ENCODE data around the gene CAV3. TPM values are rescaled to one million over a fixed set of nuclear protein-coding genes. Genes with fewer than 3 reads are reported as not detected.

The CAV3 gene
- total RNA-seq, 1 experiment from 2014 or later: not detected

DNA sequence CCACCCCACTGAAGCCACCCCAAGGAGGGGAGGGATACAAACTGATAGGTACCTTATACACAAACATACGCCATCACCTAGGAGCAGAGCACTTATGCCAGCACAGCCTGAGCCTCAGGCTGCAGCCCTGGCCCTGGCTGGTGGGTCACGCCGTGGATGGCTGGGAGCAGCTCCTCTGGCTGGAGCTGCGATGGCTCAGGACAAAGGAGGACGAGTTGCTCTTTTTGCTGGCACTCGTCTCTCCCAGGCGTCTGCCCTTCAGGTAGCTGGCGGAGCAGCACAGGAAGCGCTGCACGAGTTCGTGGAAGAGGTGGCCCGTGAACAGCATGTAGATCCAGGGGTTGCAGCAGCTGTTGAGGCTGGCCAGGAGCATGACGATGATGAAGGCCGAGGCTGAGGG, 19.2 kb downstream of the CAV3 start:
- POLR2A ChIA-PET: no interaction called here
- no TSS peak for BruUV-seq (replicated peaks)

GRCh38 chr3:8755097-8755496, 21.5 kb downstream of the CAV3 start:
- no peak for TF ChIP-seq CTCF (IDR thresholded peaks at IDR 0.05; ENCODE audit: insufficient read depth in 1 of 2, low read depth in 1 of 2, low read length in 1 of 2, severe bottlenecking in 1 of 2, unreplicated experiment in 1 of 2)
- CTCF ChIA-PET: interaction anchor here (0.9 to 1.5 kb wide), 3 partner anchors 14 to 92 kb away, joined by 3 to 5 read pairs (median 5); partner anchors contain the start of gene OXTR
- H3K27me3 Mint-ChIP-seq (ENCODE audit: insufficient read depth, unreplicated experiment): no peaks in the 10 kb centered on the region
- Histone ChIP-seq H3K27me3 (replicated peaks; ENCODE audit: control insufficient read depth, insufficient read depth, low read length) (no peaks in the 10 kb centered on the region), H3K9me3 (no peaks in the 10 kb centered on the region), H3K4me3 (ENCODE audit: low read depth, low read length) (no peak overlapping the region), H3K4me1 (no peaks in the 10 kb centered on the region; the same call in 1 of the 2 replicates), H3K36me3 (ENCODE audit: control insufficient read depth, insufficient read depth, low read length) (no peaks in the 10 kb centered on the region)
- intact Hi-C loops (cut with micrococcal nuclease; ENCODE audit: unreplicated experiment): no loop called here
- H3K27ac Mint-ChIP-seq (ENCODE audit: unreplicated experiment): no peak overlapping the region
- H3K36me3 Mint-ChIP-seq (ENCODE audit: insufficient read depth, unreplicated experiment): no peaks in the 10 kb centered on the region
- H3K9me3 Mint-ChIP-seq (ENCODE audit: unreplicated experiment): no peaks in the 10 kb centered on the region
- POLR2A ChIA-PET: no interaction called here
- DNase-seq: no peak
- no TSS peak for BruUV-seq (replicated peaks)
- no peak overlapping the region for H3K4me3 Mint-ChIP-seq (ENCODE audit: unreplicated experiment)
- no peaks in the 10 kb centered on the region for H3K4me1 Mint-ChIP-seq (ENCODE audit: low read depth, unreplicated experiment)

More for the DNA sequence above, 19.2 kb downstream of the CAV3 start:
- Mint-ChIP-seq H3K27me3 (ENCODE audit: insufficient read depth, unreplicated experiment) (no peaks in the 10 kb centered on the region), H3K4me3 (ENCODE audit: unreplicated experiment) (no peak overlapping the region), H3K4me1 (ENCODE audit: low read depth, unreplicated experiment) (no peaks in the 10 kb centered on the region), H3K36me3 (ENCODE audit: insufficient read depth, unreplicated experiment) (no peaks in the 10 kb centered on the region), H3K9me3 (ENCODE audit: unreplicated experiment) (no peaks in the 10 kb centered on the region), H3K27ac (ENCODE audit: unreplicated experiment) (no peak overlapping the region)
- no peak for TF ChIP-seq CTCF (IDR thresholded peaks at IDR 0.05; ENCODE audit: insufficient read depth in 1 of 2, low read depth in 1 of 2, low read length in 1 of 2, severe bottlenecking in 1 of 2, unreplicated experiment in 1 of 2)
- intact Hi-C loops (cut with micrococcal nuclease; ENCODE audit: unreplicated experiment): no loop called here
- DNase-seq: no peak
- no peak overlapping the region for H3K4me3 ChIP-seq (ENCODE audit: low read depth, low read length)
- no peaks in the 10 kb centered on the region; the same call in 1 of the 2 replicates for H3K4me1 ChIP-seq
- CTCF ChIA-PET: no interaction called here
- H3K27me3 ChIP-seq (replicated peaks; ENCODE audit: control insufficient read depth, insufficient read depth, low read length): no peaks in the 10 kb centered on the region
- no peaks in the 10 kb centered on the region for H3K9me3 ChIP-seq
- H3K36me3 ChIP-seq (ENCODE audit: control insufficient read depth, insufficient read depth, low read length): no peaks in the 10 kb centered on the region

- Mint-ChIP-seq H3K9me3 (ENCODE audit: unreplicated experiment) (no peaks in the 10 kb centered on the region), H3K4me3 (ENCODE audit: unreplicated experiment) (no peak overlapping the region), H3K27me3 (ENCODE audit: insufficient read depth, unreplicated experiment) (no peaks in the 10 kb centered on the region), H3K4me1 (ENCODE audit: low read depth, unreplicated experiment) (no peaks in the 10 kb centered on the region), H3K36me3 (ENCODE audit: insufficient read depth, unreplicated experiment) (no peaks in the 10 kb centered on the region), H3K27ac (ENCODE audit: unreplicated experiment) (no peak overlapping the region)
- ChIA-PET POLR2A (no interaction called here), CTCF (interaction anchor here (0.9 to 1.5 kb wide), 3 partner anchors 14 to 93 kb away, joined by 3 to 5 read pairs (median 5); partner anchors contain the start of gene OXTR)
- peak in 1 of 2 experiments; percentile 44 for TF ChIP-seq CTCF (IDR thresholded peaks at IDR 0.05; ENCODE audit: insufficient read depth in 1 of 2, low read depth in 1 of 2, low read length in 1 of 2, severe bottlenecking in 1 of 2, unreplicated experiment in 1 of 2)
- Histone ChIP-seq H3K36me3 (ENCODE audit: control insufficient read depth, insufficient read depth, low read length) (no peaks in the 10 kb centered on the region), H3K9me3 (no peaks in the 10 kb centered on the region), H3K4me3 (ENCODE audit: low read depth, low read length) (no peak overlapping the region), H3K4me1 (no peaks in the 10 kb centered on the region; the same call in 1 of the 2 replicates), H3K27me3 (replicated peaks; ENCODE audit: control insufficient read depth, insufficient read depth, low read length) (no peaks in the 10 kb centered on the region)
- peak; percentile 13 to 37 for DNase-seq
- BruUV-seq (replicated peaks): no TSS peak
- intact Hi-C loops (cut with micrococcal nuclease; ENCODE audit: unreplicated experiment): no loop called here
Observed at GRCh38 chr3:8755564-8756237, 22.1 kb downstream of the CAV3 start.

Measured in Caco-2 (cell line).